ENCODE data around the gene PTCH2. TPM values are rescaled to one million over a fixed set of nuclear protein-coding genes. Genes with fewer than 3 reads are reported as not detected.

PTCH2 gene
- total RNA-seq, 1 donor from 2014 or later, result not detected

GRCh38 chr1:44776730-44777068 lies 66.4 kb downstream of the PTCH2 start:
- Histone ChIP-seq H3K4me2 (peak overlapping the region; percentile 99), H3K9me3 (ENCODE audit: low read depth) (no peaks in the 10 kb centered on the region), H3K9ac (peak overlapping the region; percentile 93), H3K79me2 (ENCODE audit: low read depth) (peaks cover 45% of the 10 kb centered on the region), H3F3A (ENCODE audit: low read depth) (peaks cover 73% of the 10 kb centered on the region), H3K4me3 (peak overlapping the region; percentile 93), H3K4me1 (peaks cover 16% of the 10 kb centered on the region), H4K20me1 (ENCODE audit: low read depth) (peaks cover 45% of the 10 kb centered on the region), H3K27me3 (no peaks in the 10 kb centered on the region), H3K36me3 (peaks cover 8% of the 10 kb centered on the region), H2AFZ (replicated peaks) (no peak overlapping the region), H3K27ac (peak overlapping the region; percentile 62)
- no peak overlapping the region for H3K27ac Mint-ChIP-seq
- no peak for DNase-seq (ENCODE audit: low spot score)
- no peaks in the 10 kb centered on the region for H3K9me3 Mint-ChIP-seq
- TF ChIP-seq EZH2 (IDR thresholded peaks at IDR 0.05) (no peak), CTCF (IDR thresholded peaks at IDR 0.05) (no peak), EZH2phosphoT487 (IDR thresholded peaks at IDR 0.05) (no peak)
- H3K4me3 Mint-ChIP-seq, result peak overlapping the region; percentile 93
- H3K4me1 Mint-ChIP-seq, result peaks cover 27% of the 10 kb centered on the region
- peaks cover 7% of the 10 kb centered on the region for H3K27me3 Mint-ChIP-seq (ENCODE audit: insufficient read depth, low read depth)
- H3K36me3 Mint-ChIP-seq, result peaks cover 31% of the 10 kb centered on the region

GRCh38 chr1:44775930-44776729 lies 66.9 kb downstream of the PTCH2 start:
- peak overlapping the region; percentile 93 for H3K4me3 ChIP-seq
- H3K27ac ChIP-seq, result peak overlapping the region; percentile 84
- H4K20me1 ChIP-seq (ENCODE audit: low read depth), result peaks cover 45% of the 10 kb centered on the region
- peak overlapping the region; percentile 18 for H3K27ac Mint-ChIP-seq
- H3K4me2 ChIP-seq, result peak overlapping the region; percentile 99
- H2AFZ ChIP-seq (replicated peaks), result no peak overlapping the region
- peaks cover 67% of the 10 kb centered on the region for H3F3A ChIP-seq (ENCODE audit: low read depth)
- peaks cover 16% of the 10 kb centered on the region for H3K4me1 ChIP-seq
- H3K27me3 Mint-ChIP-seq (ENCODE audit: insufficient read depth, low read depth), result peaks cover 10% of the 10 kb centered on the region
- peaks cover 26% of the 10 kb centered on the region for H3K36me3 Mint-ChIP-seq
- H3K4me3 Mint-ChIP-seq, result peak overlapping the region; percentile 93
- peak overlapping the region; percentile 93 for H3K9ac ChIP-seq
- peaks cover 27% of the 10 kb centered on the region for H3K4me1 Mint-ChIP-seq
- H3K9me3 Mint-ChIP-seq, result no peaks in the 10 kb centered on the region
- TF ChIP-seq CTCF (IDR thresholded peaks at IDR 0.05) (no peak), EZH2phosphoT487 (IDR thresholded peaks at IDR 0.05) (no peak), EZH2 (IDR thresholded peaks at IDR 0.05) (no peak)
- DNase-seq (ENCODE audit: low spot score), result no peak
- peaks cover 8% of the 10 kb centered on the region for H3K36me3 ChIP-seq
- no peaks in the 10 kb centered on the region for H3K27me3 ChIP-seq
- peaks cover 45% of the 10 kb centered on the region for H3K79me2 ChIP-seq (ENCODE audit: low read depth)
- H3K9me3 ChIP-seq (ENCODE audit: low read depth), result no peaks in the 10 kb centered on the region

GRCh38 chr1:44775078-44775929 lies 67.7 kb downstream of the PTCH2 start, which contains the start of gene RPS8:
RPS8 (plus strand) TSS chr1:44775540; CDS start chr1:44775597, 57 bp downstream.
- H3K4me1 Mint-ChIP-seq, result peaks cover 27% of the 10 kb centered on the region
- TF ChIP-seq EZH2phosphoT487 (IDR thresholded peaks at IDR 0.05), result no peak
- no peak for TF ChIP-seq EZH2 (IDR thresholded peaks at IDR 0.05)
- TF ChIP-seq CTCF (IDR thresholded peaks at IDR 0.05), result no peak
- H3K79me2 ChIP-seq (ENCODE audit: low read depth), result peaks cover 45% of the 10 kb centered on the region
- H3K27me3 ChIP-seq, result no peaks in the 10 kb centered on the region
- peaks cover 8% of the 10 kb centered on the region for H3K36me3 ChIP-seq
- peak within 1 kb of the TSS; percentile 93 for H3K4me3 Mint-ChIP-seq
- peaks cover 16% of the 10 kb centered on the region for H3K4me1 ChIP-seq
- peak within 1 kb of the TSS; percentile 93 for H3K4me3 ChIP-seq
- H3F3A ChIP-seq (ENCODE audit: low read depth), result peaks cover 59% of the 10 kb centered on the region
- H3K9me3 ChIP-seq (ENCODE audit: low read depth), result no peaks in the 10 kb centered on the region
- peak within 1 kb of the TSS; percentile 93 for H3K9ac ChIP-seq
- H4K20me1 ChIP-seq (ENCODE audit: low read depth), result peaks cover 40% of the 10 kb centered on the region
- H3K4me2 ChIP-seq, result peak within 1 kb of the TSS; percentile 99
- peak within 1 kb of the TSS; percentile 84 for H3K27ac ChIP-seq
- peaks cover 22% of the 10 kb centered on the region for H3K36me3 Mint-ChIP-seq
- H3K27me3 Mint-ChIP-seq (ENCODE audit: insufficient read depth, low read depth), result peaks cover 12% of the 10 kb centered on the region
- peak; percentile 98 for DNase-seq (ENCODE audit: low spot score)
- H3K9me3 Mint-ChIP-seq, result no peaks in the 10 kb centered on the region
- H3K27ac Mint-ChIP-seq, result peak within 1 kb of the TSS; percentile 95
- peak within 1 kb of the TSS; percentile 65 for H2AFZ ChIP-seq (replicated peaks)

Small RNA genes lying within 50 kb of the gene (small RNA-seq; reads per million reads assigned to genes)
- gene AL136380.1 (not detected), gene SNORD38A (74.7 reads per million, percentile 98 among the genes with 10 or more reads in this experiment), gene SNORD38B (not detected), gene SNORD46 (2,558 reads per million, percentile 100 among the genes with 10 or more reads in this experiment), gene SNORD55 (not detected)

Other genes with a start within 250 kb of the PTCH2 start
- gene TMEM53, start 168.8 kb downstream of the PTCH2 start, total RNA-seq (ENCODE audit: low replicate concordance), result 5.0 and 6.7 TPM in 2 replicates
- 3.6 and 11.4 TPM in 2 replicates for gene ARMH1, start 168.5 kb downstream of the PTCH2 start, total RNA-seq (ENCODE audit: low replicate concordance)
- gene RNU5D-1, start 112.1 kb downstream of the PTCH2 start, total RNA-seq (ENCODE audit: low replicate concordance), result not detected in 2 replicates
- gene KIF2C, start 103.4 kb downstream of the PTCH2 start, total RNA-seq (ENCODE audit: low replicate concordance), result 130 and 133 TPM in 2 replicates
- gene RPS8, start 67.7 kb downstream of the PTCH2 start, total RNA-seq (ENCODE audit: low replicate concordance), result 3,812 and 4,281 TPM in 2 replicates
- 0.65 and 0.84 TPM in 2 replicates for gene BEST4, start 55.1 kb downstream of the PTCH2 start, total RNA-seq (ENCODE audit: low replicate concordance)
- gene PLK3, start 42.9 kb downstream of the PTCH2 start, total RNA-seq (ENCODE audit: low replicate concordance), result 2.2 and 6.6 TPM in 2 replicates
- gene DYNLT4, start 35.9 kb downstream of the PTCH2 start, total RNA-seq (ENCODE audit: low replicate concordance), result not detected in 2 replicates
- 1.4 and 1.7 TPM in 2 replicates for gene BTBD19, start 34.7 kb downstream of the PTCH2 start, total RNA-seq (ENCODE audit: low replicate concordance)
- gene EIF2B3, start 143.3 kb upstream of the PTCH2 start, total RNA-seq (ENCODE audit: low replicate concordance), result 29.1 and 33.7 TPM in 2 replicates
- gene HECTD3, start 168.1 kb upstream of the PTCH2 start, total RNA-seq (ENCODE audit: low replicate concordance), result 13.1 and 26.7 TPM in 2 replicates
- gene UROD, start 169.0 kb upstream of the PTCH2 start, total RNA-seq (ENCODE audit: low replicate concordance), result 46.5 and 59.8 TPM in 2 replicates

Measured in neural progenitor cell (in vitro differentiated cells).